ENCODE results near the gene MAP4K5. TPM values are rescaled to one million over a fixed set of nuclear protein-coding genes. Genes with fewer than 3 reads are reported as not detected.

The MAP4K5 gene
- total RNA-seq, 1 experiment from 2014 or later: 111 TPM

DNA sequence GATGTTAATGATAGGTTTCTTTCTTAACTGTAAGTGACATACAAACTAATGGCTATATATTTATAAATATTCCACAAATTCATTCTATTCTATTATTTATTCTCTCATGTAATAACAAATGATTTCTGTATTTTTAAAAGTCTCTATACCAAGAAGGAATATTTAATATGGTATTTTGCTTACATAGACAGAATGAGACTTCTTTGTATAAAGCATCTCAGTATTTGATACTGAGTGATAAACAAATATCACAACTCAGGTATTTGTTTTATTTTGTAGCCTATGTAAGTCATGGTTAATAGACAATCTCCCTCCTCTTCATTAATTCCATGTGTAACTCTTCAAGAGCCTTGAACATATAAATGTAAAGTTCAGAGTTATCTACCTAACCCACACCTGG is 45.6 kb upstream of the MAP4K5 start:
- BruUV-seq (replicated peaks): no TSS peak
- ATAC-seq: no peak

GRCh38 chr14:50575769-50576168 is 43.4 kb upstream of the MAP4K5 start:
- Histone ChIP-seq H3K27me3 (ENCODE audit: low read length) (no peaks in the 10 kb centered on the region), H3K9me2 (replicated peaks; ENCODE audit: low read length) (no peaks in the 10 kb centered on the region), H4K20me1 (ENCODE audit: low read length) (no peaks in the 10 kb centered on the region), H3K9me3 (ENCODE audit: low read length) (no peaks in the 10 kb centered on the region), H2AFZ (ENCODE audit: low read length) (no peak overlapping the region), H3K27ac (ENCODE audit: low read length) (no peak overlapping the region), H3K9ac (ENCODE audit: low read length) (no peak overlapping the region), H3K4me2 (ENCODE audit: low read length) (no peak overlapping the region), H3K79me2 (ENCODE audit: low read length) (no peaks in the 10 kb centered on the region), H3F3A (ENCODE audit: low read length, unreplicated experiment) (no peaks in the 10 kb centered on the region), H3K4me1 (ENCODE audit: insufficient read depth, low read length) (peaks cover 11% of the 10 kb centered on the region), H3K4me3 (ENCODE audit: low read length) (no peak overlapping the region), H3K36me3 (ENCODE audit: low read depth, low read length) (no peaks in the 10 kb centered on the region)
- BruUV-seq (replicated peaks): no TSS peak
- ATAC-seq (no peak), DNase-seq (no peak)
- CTCF ChIA-PET: no interaction called here
- intact Hi-C loops (cut with micrococcal nuclease): no loop called here
- no peak for TF ChIP-seq CTCF (conservative IDR thresholded peaks at IDR 0.05; ENCODE audit: low read depth, low read length)
- no peak for TF ChIP-seq EZH2 (IDR thresholded peaks at IDR 0.05; ENCODE audit: low read length, unreplicated experiment)
- TF ChIP-seq EZH2phosphoT487 (IDR thresholded peaks at IDR 0.05; ENCODE audit: borderline replicate concordance, low read length): no peak
- POLR2A ChIA-PET (ENCODE audit: unreplicated experiment): no interaction called here

More for the DNA sequence above, 45.6 kb upstream of the MAP4K5 start:
- Histone ChIP-seq H3K9me2 (replicated peaks; ENCODE audit: low read length) (no peaks in the 10 kb centered on the region), H3K4me1 (ENCODE audit: insufficient read depth, low read length) (peaks cover 11% of the 10 kb centered on the region), H3K79me2 (ENCODE audit: low read length) (no peaks in the 10 kb centered on the region), H3K9ac (ENCODE audit: low read length) (no peak overlapping the region), H3K4me2 (ENCODE audit: low read length) (no peak overlapping the region), H3K36me3 (ENCODE audit: low read depth, low read length) (no peaks in the 10 kb centered on the region), H3K27me3 (ENCODE audit: low read length) (no peaks in the 10 kb centered on the region), H3F3A (ENCODE audit: low read length, unreplicated experiment) (no peaks in the 10 kb centered on the region), H3K9me3 (ENCODE audit: low read length) (no peaks in the 10 kb centered on the region), H2AFZ (ENCODE audit: low read length) (no peak overlapping the region), H3K27ac (ENCODE audit: low read length) (no peak overlapping the region), H3K4me3 (ENCODE audit: low read length) (no peak overlapping the region), H4K20me1 (ENCODE audit: low read length) (no peaks in the 10 kb centered on the region)
- no peak for TF ChIP-seq CTCF (conservative IDR thresholded peaks at IDR 0.05; ENCODE audit: low read depth, low read length)
- no peak for TF ChIP-seq EZH2 (IDR thresholded peaks at IDR 0.05; ENCODE audit: low read length, unreplicated experiment)
- TF ChIP-seq EZH2phosphoT487 (IDR thresholded peaks at IDR 0.05; ENCODE audit: borderline replicate concordance, low read length): no peak
- DNase-seq: no peak
- POLR2A ChIA-PET (ENCODE audit: unreplicated experiment): no interaction called here
- CTCF ChIA-PET: no interaction called here
- intact Hi-C loops (cut with micrococcal nuclease): no loop called here

GRCh38 chr14:50573862-50574261 is 41.5 kb upstream of the MAP4K5 start:
- Histone ChIP-seq H3K4me2 (ENCODE audit: low read length) (peak overlapping the region; percentile 53), H3K4me1 (ENCODE audit: insufficient read depth, low read length) (peaks cover 11% of the 10 kb centered on the region), H2AFZ (ENCODE audit: low read length) (0 out of 2 replicates have a peak overlapping the region, but pooled peaks have one; percentile 11), H3K9me2 (replicated peaks; ENCODE audit: low read length) (no peaks in the 10 kb centered on the region), H3K9ac (ENCODE audit: low read length) (no peak overlapping the region), H3K9me3 (ENCODE audit: low read length) (peaks cover 8% of the 10 kb centered on the region; the same call in 1 of the 2 replicates), H3K27me3 (ENCODE audit: low read length) (no peaks in the 10 kb centered on the region), H3F3A (ENCODE audit: low read length, unreplicated experiment) (no peaks in the 10 kb centered on the region), H3K36me3 (ENCODE audit: low read depth, low read length) (0 out of 2 replicates have a peak, but pooled peaks cover 6% of the 10 kb centered on the region), H3K27ac (ENCODE audit: low read length) (no peak overlapping the region), H3K79me2 (ENCODE audit: low read length) (no peaks in the 10 kb centered on the region), H3K4me3 (ENCODE audit: low read length) (0 out of 2 replicates have a peak overlapping the region, but pooled peaks have one; percentile 11), H4K20me1 (ENCODE audit: low read length) (no peaks in the 10 kb centered on the region)
- BruUV-seq (replicated peaks): no TSS peak
- CTCF ChIA-PET: interaction anchor here (0.6 kb wide), 1 partner anchor 27 kb away, joined by 3 read pairs; no protein-coding TSS in a partner anchor
- DNase-seq: peak; percentile 68
- POLR2A ChIA-PET (ENCODE audit: unreplicated experiment): interaction anchor here (0.6 to 0.7 kb wide), 3 partner anchors 42 to 1287 kb away, joined by 4 to 8 read pairs (median 7); no protein-coding TSS in a partner anchor
- intact Hi-C loops (cut with micrococcal nuclease): no loop called here
- TF ChIP-seq EZH2phosphoT487 (IDR thresholded peaks at IDR 0.05; ENCODE audit: borderline replicate concordance, low read length) (no peak), EZH2 (IDR thresholded peaks at IDR 0.05; ENCODE audit: low read length, unreplicated experiment) (no peak), CTCF (conservative IDR thresholded peaks at IDR 0.05; ENCODE audit: low read depth, low read length) (no peak)
- peak; percentile 97 for ATAC-seq
